Neural cell (in vitro differentiated cells): ENCODE measurements around the gene ALDH4A1.

Source experiments
- EZH2 ChIP-seq: fragments of 200-600, 300-800 bp; shearing (Covaris generic), sonication (generic); IDR thresholded peaks from 2 replicates; pipeline ENCODE4 v1.6.1; 2014; ENCODE audit warnings: antibody characterized with exemption, low read length, borderline replicate concordance, mild to moderate bottlenecking; ENCODE audit not compliant: insufficient read depth, poor library complexity, severe bottlenecking
- POLR2AphosphoS5 ChIP-seq: IDR thresholded peaks from 2 replicates; pipeline ENCODE4 v1.6.1; 2012
- TF ChIP-seq, protein P1 (sequence below): fragments of 450-650 bp; IDR thresholded peaks from 2 replicates; pipeline ENCODE4 v1.5.1; 2014; ENCODE audit warnings: antibody characterized with exemption, mild to moderate bottlenecking, moderate library complexity; ENCODE audit not compliant: poor library complexity, severe bottlenecking
- TF ChIP-seq, protein P2 (sequence below): IDR thresholded peaks from 2 replicates; pipeline ENCODE4 v1.6.1; 2012; ENCODE audit warnings: borderline replicate concordance

DNA sequence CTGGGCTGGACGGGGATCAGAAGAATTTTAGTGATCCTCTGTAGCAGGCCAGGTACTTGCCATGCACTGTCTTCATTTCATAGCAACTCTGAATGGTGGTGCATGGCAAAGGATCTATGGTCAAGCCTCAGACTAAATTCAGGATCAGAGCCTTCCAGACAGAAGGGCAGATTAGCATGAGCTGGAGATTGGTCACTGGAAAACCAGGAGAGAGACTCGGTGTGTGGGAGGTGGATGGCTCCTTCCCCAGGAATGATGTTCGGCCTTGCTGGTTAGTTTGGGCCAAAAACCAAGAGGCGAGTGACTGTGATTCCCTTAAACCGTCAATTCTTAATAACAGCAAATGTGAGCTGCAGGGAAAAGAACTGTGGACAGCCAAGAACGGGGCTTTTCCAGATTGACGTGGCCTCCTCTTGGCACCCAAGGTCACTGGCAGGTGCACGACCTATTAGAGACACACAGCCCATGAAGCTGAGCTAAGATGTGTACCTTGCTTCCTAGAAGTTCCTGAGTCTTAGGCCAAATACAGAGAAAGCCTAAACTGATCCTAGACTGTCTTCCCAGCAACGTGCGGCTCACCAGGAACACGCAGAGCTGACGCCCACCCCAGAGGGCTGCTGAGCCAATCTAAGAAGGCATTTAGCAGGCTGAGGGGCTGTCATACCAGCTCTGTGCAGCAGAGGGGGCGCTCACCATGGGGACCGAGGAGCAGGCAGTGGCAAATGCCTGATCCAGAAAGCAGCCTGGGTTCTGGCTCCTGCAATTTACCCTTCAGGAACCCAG is 18.5 kb downstream of the ALDH4A1 start:
- TF ChIP-seq, protein P1, sequence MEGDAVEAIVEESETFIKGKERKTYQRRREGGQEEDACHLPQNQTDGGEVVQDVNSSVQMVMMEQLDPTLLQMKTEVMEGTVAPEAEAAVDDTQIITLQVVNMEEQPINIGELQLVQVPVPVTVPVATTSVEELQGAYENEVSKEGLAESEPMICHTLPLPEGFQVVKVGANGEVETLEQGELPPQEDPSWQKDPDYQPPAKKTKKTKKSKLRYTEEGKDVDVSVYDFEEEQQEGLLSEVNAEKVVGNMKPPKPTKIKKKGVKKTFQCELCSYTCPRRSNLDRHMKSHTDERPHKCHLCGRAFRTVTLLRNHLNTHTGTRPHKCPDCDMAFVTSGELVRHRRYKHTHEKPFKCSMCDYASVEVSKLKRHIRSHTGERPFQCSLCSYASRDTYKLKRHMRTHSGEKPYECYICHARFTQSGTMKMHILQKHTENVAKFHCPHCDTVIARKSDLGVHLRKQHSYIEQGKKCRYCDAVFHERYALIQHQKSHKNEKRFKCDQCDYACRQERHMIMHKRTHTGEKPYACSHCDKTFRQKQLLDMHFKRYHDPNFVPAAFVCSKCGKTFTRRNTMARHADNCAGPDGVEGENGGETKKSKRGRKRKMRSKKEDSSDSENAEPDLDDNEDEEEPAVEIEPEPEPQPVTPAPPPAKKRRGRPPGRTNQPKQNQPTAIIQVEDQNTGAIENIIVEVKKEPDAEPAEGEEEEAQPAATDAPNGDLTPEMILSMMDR, result peak; percentile 89
- no peak for TF ChIP-seq POLR2AphosphoS5
- TF ChIP-seq EZH2, result no peak
- TF ChIP-seq, protein P2, sequence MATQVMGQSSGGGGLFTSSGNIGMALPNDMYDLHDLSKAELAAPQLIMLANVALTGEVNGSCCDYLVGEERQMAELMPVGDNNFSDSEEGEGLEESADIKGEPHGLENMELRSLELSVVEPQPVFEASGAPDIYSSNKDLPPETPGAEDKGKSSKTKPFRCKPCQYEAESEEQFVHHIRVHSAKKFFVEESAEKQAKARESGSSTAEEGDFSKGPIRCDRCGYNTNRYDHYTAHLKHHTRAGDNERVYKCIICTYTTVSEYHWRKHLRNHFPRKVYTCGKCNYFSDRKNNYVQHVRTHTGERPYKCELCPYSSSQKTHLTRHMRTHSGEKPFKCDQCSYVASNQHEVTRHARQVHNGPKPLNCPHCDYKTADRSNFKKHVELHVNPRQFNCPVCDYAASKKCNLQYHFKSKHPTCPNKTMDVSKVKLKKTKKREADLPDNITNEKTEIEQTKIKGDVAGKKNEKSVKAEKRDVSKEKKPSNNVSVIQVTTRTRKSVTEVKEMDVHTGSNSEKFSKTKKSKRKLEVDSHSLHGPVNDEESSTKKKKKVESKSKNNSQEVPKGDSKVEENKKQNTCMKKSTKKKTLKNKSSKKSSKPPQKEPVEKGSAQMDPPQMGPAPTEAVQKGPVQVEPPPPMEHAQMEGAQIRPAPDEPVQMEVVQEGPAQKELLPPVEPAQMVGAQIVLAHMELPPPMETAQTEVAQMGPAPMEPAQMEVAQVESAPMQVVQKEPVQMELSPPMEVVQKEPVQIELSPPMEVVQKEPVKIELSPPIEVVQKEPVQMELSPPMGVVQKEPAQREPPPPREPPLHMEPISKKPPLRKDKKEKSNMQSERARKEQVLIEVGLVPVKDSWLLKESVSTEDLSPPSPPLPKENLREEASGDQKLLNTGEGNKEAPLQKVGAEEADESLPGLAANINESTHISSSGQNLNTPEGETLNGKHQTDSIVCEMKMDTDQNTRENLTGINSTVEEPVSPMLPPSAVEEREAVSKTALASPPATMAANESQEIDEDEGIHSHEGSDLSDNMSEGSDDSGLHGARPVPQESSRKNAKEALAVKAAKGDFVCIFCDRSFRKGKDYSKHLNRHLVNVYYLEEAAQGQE, result no peak
